HG03442 (cell line): ENCODE data around the gene MARVELD3.
"Not testable (repeated sequence)": the region's sequence is repeated elsewhere in the genome, so short reads cannot be mapped to it uniquely, and the experiment has no call there.

ENCODE experiments used
- ATAC-seq: cut with Tn5 transposase; IDR thresholded peaks from one replicate; pipeline ENCODE4 v1.9.1; 2021; ENCODE audit warnings: mild to moderate bottlenecking, moderate library complexity; ENCODE audit not compliant: unreplicated experiment

Gene MARVELD3

GRCh38 chr16:71671165-71671564, 45.2 kb downstream of the MARVELD3 start:
- no peak for ATAC-seq

GRCh38 chr16:71672125-71672524, 46.1 kb downstream of the MARVELD3 start:
- no peak for ATAC-seq

- ATAC-seq: no peak
These were observed 47.0 kb downstream of the MARVELD3 start for GRCh38 chr16:71672803-71673581.

GRCh38 chr16:71673582-71673973, 47.6 kb downstream of the MARVELD3 start:
- no peak for ATAC-seq

GRCh38 chr16:71674229-71674628, 48.2 kb downstream of the MARVELD3 start:
- ATAC-seq: no peak

GRCh38 chr16:71675380-71675779, 49.4 kb downstream of the MARVELD3 start:
- no peak for ATAC-seq

- ATAC-seq: no peak
These were observed 50.3 kb downstream of the MARVELD3 start for GRCh38 chr16:71676236-71676635.

GRCh38 chr16:71681360-71681759, 55.4 kb downstream of the MARVELD3 start:
- no peak for ATAC-seq

- not testable (repeated sequence) for ATAC-seq
These were observed 58.3 kb downstream of the MARVELD3 start for GRCh38 chr16:71684280-71684679.
